WTC11 (cell line): ENCODE measurements around the gene SPDEF. TPM values are rescaled to one million over a fixed set of nuclear protein-coding genes. Genes with fewer than 3 reads are reported as not detected.

Experiments
- ATAC-seq: fragments of 200-7000 bp; cut with Tn5 transposase; 2 replicates; pipeline ENCODE4 v1.10.0; 2021; ENCODE audit warnings: mild to moderate bottlenecking, moderate library complexity
- CTCF ChIA-PET: fragments of 300-600 bp; sonication (Branson Sonifier 250); formaldehyde crosslinking; loops from one replicate; lab custom pipeline; 2021; ENCODE audit warnings: antibody characterized with exemption; lab: Charles Lee
- POLR2A ChIA-PET: fragments of 350-600 bp; sonication (Branson Sonifier 250); formaldehyde crosslinking; loops from one replicate; lab custom pipeline; 2021; ENCODE audit warnings: antibody characterized with exemption; lab: Charles Lee
- DNase-seq: peaks from one replicate; pipeline ENCODE4 v3.0.0; 2021; ENCODE audit warnings: low spot score
- H3K27ac Mint-ChIP-seq: 2 replicates; pipeline ENCODE4 v1.8.0; 2021; ENCODE audit warnings: mixed read lengths
- H3K27me3 Mint-ChIP-seq: 2 replicates; pipeline ENCODE4 v1.8.0; 2021; ENCODE audit warnings: low read depth, mild to moderate bottlenecking, moderate library complexity, mixed read lengths
- H3K36me3 Mint-ChIP-seq: 2 replicates; pipeline ENCODE4 v1.8.0; 2021; ENCODE audit warnings: mixed read lengths
- H3K4me1 Mint-ChIP-seq: 2 replicates; pipeline ENCODE4 v1.8.0; 2022; ENCODE audit warnings: mixed read lengths
- H3K4me3 Mint-ChIP-seq: 2 replicates; pipeline ENCODE4 v1.8.0; 2021; ENCODE audit warnings: mild to moderate bottlenecking, moderate library complexity, mixed read lengths
- H3K9me3 Mint-ChIP-seq: 2 replicates; pipeline ENCODE4 v1.8.0; 2021; ENCODE audit warnings: mixed read lengths
- ATF2 ChIP-seq: sonication (generic); formaldehyde crosslinking; IDR thresholded peaks from 2 replicates; pipeline ENCODE4 v1.8.1; 2022; ENCODE audit warnings: low read depth, missing genetic modification reagents, borderline replicate concordance
- CREB1 ChIP-seq: sonication (generic); formaldehyde crosslinking; IDR thresholded peaks from 2 replicates; pipeline ENCODE4 v1.8.0; 2023; ENCODE audit warnings: mild to moderate bottlenecking, missing genetic modification reagents
- CTCF ChIP-seq: fragments of 200-600 bp; IDR thresholded peaks from 2 replicates; pipeline ENCODE4 v1.8.0; 2022; ENCODE audit warnings: antibody characterized with exemption
- ETV6 ChIP-seq: sonication (generic); formaldehyde crosslinking; IDR thresholded peaks from 2 replicates; pipeline ENCODE4 v1.8.1; 2022; ENCODE audit warnings: mild to moderate bottlenecking, missing genetic modification reagents
- FOXJ3 ChIP-seq: sonication (generic); formaldehyde crosslinking; IDR thresholded peaks from 2 replicates; pipeline ENCODE4 v1.9.0; 2021; ENCODE audit warnings: missing genetic modification reagents, mild to moderate bottlenecking, borderline replicate concordance
- FOXP1 ChIP-seq: sonication (generic); formaldehyde crosslinking; IDR thresholded peaks from 2 replicates; pipeline ENCODE4 v1.8.0; 2022; ENCODE audit warnings: missing genetic modification reagents, mild to moderate bottlenecking, moderate library complexity, borderline replicate concordance
- GTF2I ChIP-seq: fragments of 250-450 bp; sonication (Bioruptor Pico); conservative IDR thresholded peaks from 2 replicates; pipeline ENCODE4 v1.4.0; 2021; ENCODE audit warnings: mild to moderate bottlenecking
- JUN ChIP-seq: sonication (generic); formaldehyde crosslinking; IDR thresholded peaks from 2 replicates; pipeline ENCODE4 v1.8.0; 2023; ENCODE audit warnings: mild to moderate bottlenecking, missing genetic modification reagents
- KAT7 ChIP-seq: sonication (generic); formaldehyde crosslinking; IDR thresholded peaks from 2 replicates; pipeline ENCODE4 v1.8.1; 2023; ENCODE audit warnings: missing genetic modification reagents, mild to moderate bottlenecking, borderline replicate concordance
- MXD4 ChIP-seq: fragments of 250-450 bp; sonication (Bioruptor Pico); IDR thresholded peaks from 2 replicates; pipeline ENCODE4 v1.8.0; 2021; ENCODE audit warnings: mild to moderate bottlenecking, moderate library complexity, borderline replicate concordance
- NR2C2 ChIP-seq: sonication (generic); formaldehyde crosslinking; IDR thresholded peaks from 2 replicates; pipeline ENCODE4 v1.8.0; 2022; ENCODE audit warnings: mild to moderate bottlenecking, missing genetic modification reagents
- PRDM15 ChIP-seq: sonication (generic); formaldehyde crosslinking; IDR thresholded peaks from 2 replicates; pipeline ENCODE4 v1.8.0; 2022; ENCODE audit warnings: missing genetic modification reagents
- RORB ChIP-seq: fragments of 250-450 bp; sonication (Bioruptor Pico); IDR thresholded peaks from 2 replicates; pipeline ENCODE4 v1.9.0; 2021; ENCODE audit warnings: mild to moderate bottlenecking
- SMAD4 ChIP-seq: sonication (generic); formaldehyde crosslinking; IDR thresholded peaks from 2 replicates; pipeline ENCODE4 v1.8.0; 2022; ENCODE audit warnings: mild to moderate bottlenecking, missing genetic modification reagents
- TCF7 ChIP-seq: sonication (generic); formaldehyde crosslinking; IDR thresholded peaks from 2 replicates; pipeline ENCODE4 v1.8.0; 2022; ENCODE audit warnings: mild to moderate bottlenecking, low read depth, missing genetic modification reagents, moderate library complexity
- TEAD1 ChIP-seq: sonication (generic); formaldehyde crosslinking; IDR thresholded peaks from 2 replicates; pipeline ENCODE4 v1.8.0; 2022; ENCODE audit warnings: mild to moderate bottlenecking, missing genetic modification reagents
- TP53 ChIP-seq: sonication (generic); formaldehyde crosslinking; IDR thresholded peaks from 2 replicates; pipeline ENCODE4 v1.8.1; 2023; ENCODE audit warnings: mild to moderate bottlenecking, missing genetic modification reagents
- ZNF263 ChIP-seq: sonication (generic); formaldehyde crosslinking; IDR thresholded peaks from 2 replicates; pipeline ENCODE4 v1.8.1; 2022; ENCODE audit warnings: low read depth, mild to moderate bottlenecking, moderate library complexity, missing genetic modification reagents
- ZNF396 ChIP-seq: fragments of 250-450 bp; sonication (Bioruptor Pico); IDR thresholded peaks from 2 replicates; pipeline ENCODE4 v1.8.0; 2021; ENCODE audit warnings: mild to moderate bottlenecking, moderate library complexity, borderline replicate concordance
- ZSCAN18 ChIP-seq: fragments of 250-450 bp; sonication (Bioruptor Pico); IDR thresholded peaks from 2 replicates; pipeline ENCODE4 v2.1.2; 2022; ENCODE audit warnings: mild to moderate bottlenecking, moderate library complexity
- total RNA-seq: library from RNA; stranded (reverse); gene quantifications from 3 replicates; pipeline ENCODE4 v1.2.3, GENCODE V29; 2021

The SPDEF gene
- total RNA-seq, 1 experiment from 2014 or later = 0.72 TPM

- H3K36me3 Mint-ChIP-seq = peaks cover 12% of the 10 kb centered on the region
- ChIA-PET POLR2A (interaction anchor here (0.7 kb wide), 2 partner anchors 247 to 722 kb away, joined by 3 to 7 read pairs; no protein-coding TSS in a partner anchor), CTCF (no interaction called here)
- DNase-seq = no peak
- peaks cover 2% of the 10 kb centered on the region for H3K4me1 Mint-ChIP-seq
- TF ChIP-seq ZNF263 (CRISPR knock-in tag) (no peak), ATF2 (CRISPR knock-in tag) (no peak), JUN (CRISPR knock-in tag) (no peak), TP53 (CRISPR knock-in tag) (no peak), GTF2I (CRISPR knock-in tag) (no peak), FOXJ3 (no peak), RORB (CRISPR knock-in tag) (no peak), TEAD1 (no peak), FOXP1 (CRISPR knock-in tag) (no peak), ZSCAN18 (no peak)
- TF ChIP-seq, all 79 proteins: peak for 0
- ATAC-seq = no peak
- H3K4me3 Mint-ChIP-seq = no peak overlapping the region
- H3K9me3 Mint-ChIP-seq = peaks cover 23% of the 10 kb centered on the region
- no peak overlapping the region for H3K27ac Mint-ChIP-seq
- H3K27me3 Mint-ChIP-seq = no peaks in the 10 kb centered on the region
Observed at GRCh38 chr6:34496103-34496685, 59.9 kb downstream of the SPDEF start.

GRCh38 chr6:34494973-34495372 is 61.2 kb downstream of the SPDEF start:
- no peak overlapping the region for H3K4me3 Mint-ChIP-seq
- DNase-seq (no peak), ATAC-seq (no peak)
- POLR2A ChIA-PET = no interaction called here
- CTCF ChIA-PET = no interaction called here
- H3K36me3 Mint-ChIP-seq = peaks cover 4% of the 10 kb centered on the region
- H3K4me1 Mint-ChIP-seq = peaks cover 9% of the 10 kb centered on the region
- H3K9me3 Mint-ChIP-seq = peaks cover 11% of the 10 kb centered on the region
- no peak overlapping the region for H3K27ac Mint-ChIP-seq
- H3K27me3 Mint-ChIP-seq = no peaks in the 10 kb centered on the region
- no peak for TF ChIP-seq SMAD4 (CRISPR knock-in tag)
- TF ChIP-seq CTCF = no peak
- TF ChIP-seq ETV6 (CRISPR knock-in tag) = no peak
- TF ChIP-seq MXD4 (CRISPR knock-in tag) = no peak
- TF ChIP-seq TCF7 (CRISPR knock-in tag) = no peak
- TF ChIP-seq NR2C2 (CRISPR knock-in tag) = no peak

GRCh38 chr6:34493344-34493743 is 62.8 kb downstream of the SPDEF start:
- peaks cover 9% of the 10 kb centered on the region for H3K4me1 Mint-ChIP-seq
- no peak overlapping the region for H3K4me3 Mint-ChIP-seq
- no peak for DNase-seq
- CTCF ChIA-PET = no interaction called here
- H3K36me3 Mint-ChIP-seq = no peaks in the 10 kb centered on the region
- ATAC-seq = no peak
- H3K27ac Mint-ChIP-seq = no peak overlapping the region
- POLR2A ChIA-PET = no interaction called here
- no peaks in the 10 kb centered on the region for H3K27me3 Mint-ChIP-seq
- peaks cover 4% of the 10 kb centered on the region; the same call in 1 of the 2 replicates for H3K9me3 Mint-ChIP-seq
- TF ChIP-seq KAT7 (CRISPR knock-in tag) (no peak), CREB1 (CRISPR knock-in tag) (no peak), CTCF (no peak), PRDM15 (no peak), ZNF396 (no peak)
